SK-N-SH treated with all-trans-retinoic acid at 6 μM for 48 hours (cell line): ENCODE data around the gene CTNND2.

ENCODE experiments used
- ATAC-seq: fragments of 200-7000 bp; cut with Tn5 transposase; 3 replicates; pipeline ENCODE4 v1.9.1; 2020; ENCODE audit warnings: mild to moderate bottlenecking, moderate library complexity
- ARNTL ChIP-seq: fragments of 450-650 bp; formaldehyde crosslinking; IDR thresholded peaks from 2 replicates; pipeline ENCODE4 v1.5.0; 2020; ENCODE audit warnings: low read depth, mild to moderate bottlenecking, moderate library complexity, borderline replicate concordance
- BACH2 ChIP-seq: fragments of 250-450 bp; sonication (Bioruptor Pico); IDR thresholded peaks from 2 replicates; pipeline ENCODE4 v1.9.0; 2021; ENCODE audit warnings: mild to moderate bottlenecking, borderline replicate concordance
- CREB5 ChIP-seq: fragments of 250-450 bp; sonication (Bioruptor Pico); IDR thresholded peaks from 2 replicates; pipeline ENCODE4 v1.5.1; 2020; ENCODE audit warnings: low read depth, mild to moderate bottlenecking, moderate library complexity
- CSDC2 ChIP-seq: fragments of 250-450 bp; sonication (Bioruptor Pico); IDR thresholded peaks from 2 replicates; pipeline ENCODE4 v1.5.0; 2020; ENCODE audit warnings: mild to moderate bottlenecking, moderate library complexity
- CSRNP3 ChIP-seq: fragments of 250-450 bp; sonication (Bioruptor Pico); IDR thresholded peaks from 2 replicates; pipeline ENCODE4 v1.5.1; 2021; ENCODE audit warnings: mild to moderate bottlenecking, moderate library complexity
- ESRRG ChIP-seq: fragments of 250-450 bp; sonication (Bioruptor Pico); IDR thresholded peaks from 2 replicates; pipeline ENCODE4 v1.6.1; 2021; ENCODE audit warnings: mild to moderate bottlenecking
- GLIS3 ChIP-seq: fragments of 250-450 bp; sonication (Bioruptor Pico); IDR thresholded peaks from 2 replicates; pipeline ENCODE4 v1.5.0; 2020; ENCODE audit warnings: mild to moderate bottlenecking, moderate library complexity
- ISL1 ChIP-seq: fragments of 250-450 bp; sonication (Bioruptor Pico); IDR thresholded peaks from 2 replicates; pipeline ENCODE4 v2.1.2; 2022; ENCODE audit warnings: mild to moderate bottlenecking, moderate library complexity
- POU6F1 ChIP-seq: fragments of 250-450 bp; sonication (Bioruptor Pico); IDR thresholded peaks from 2 replicates; pipeline ENCODE4 v1.8.0; 2021; ENCODE audit warnings: low read depth, mild to moderate bottlenecking, moderate library complexity, borderline replicate concordance
- PPARA ChIP-seq: fragments of 250-450 bp; sonication (Bioruptor Pico); IDR thresholded peaks from 2 replicates; pipeline ENCODE4 v1.5.0; 2020; ENCODE audit warnings: mild to moderate bottlenecking, borderline replicate concordance
- SNAI2 ChIP-seq: fragments of 250-450 bp; sonication (Bioruptor Pico); IDR thresholded peaks from 2 replicates; pipeline ENCODE4 v1.5.0; 2020; ENCODE audit warnings: mild to moderate bottlenecking, moderate library complexity
- TCF4 ChIP-seq: fragments of 250-450 bp; sonication (Bioruptor Pico); IDR thresholded peaks from 2 replicates; pipeline ENCODE4 v1.8.0; 2021; ENCODE audit warnings: mild to moderate bottlenecking, moderate library complexity, borderline replicate concordance
- TOX ChIP-seq: fragments of 250-450 bp; sonication (Bioruptor Pico); IDR thresholded peaks from 2 replicates; pipeline ENCODE4 v1.8.0; 2021; ENCODE audit warnings: mild to moderate bottlenecking, moderate library complexity, borderline replicate concordance
- ZC3H10 ChIP-seq: fragments of 250-450 bp; sonication (Bioruptor Pico); IDR thresholded peaks from 2 replicates; pipeline ENCODE4 v1.5.1; 2021; ENCODE audit warnings: mild to moderate bottlenecking, moderate library complexity
- ZFP3 ChIP-seq: fragments of 250-450 bp; sonication (Bioruptor Pico); IDR thresholded peaks from 2 replicates; pipeline ENCODE4 v1.5.0; 2020; ENCODE audit warnings: mild to moderate bottlenecking, moderate library complexity
- ZFP30 ChIP-seq: fragments of 450-650 bp; formaldehyde crosslinking; IDR thresholded peaks from 2 replicates; pipeline ENCODE4 v1.5.0; 2022; ENCODE audit warnings: mild to moderate bottlenecking, moderate library complexity
- ZNF565 ChIP-seq: fragments of 450-650 bp; formaldehyde crosslinking; conservative IDR thresholded peaks from 2 replicates; pipeline ENCODE4 v1.5.0; 2020; ENCODE audit warnings: low read depth, mild to moderate bottlenecking, moderate library complexity
- ZNF70 ChIP-seq: fragments of 450-650 bp; formaldehyde crosslinking; IDR thresholded peaks from 2 replicates; pipeline ENCODE4 v1.5.0; 2020; ENCODE audit warnings: mild to moderate bottlenecking, moderate library complexity
- ZNF8 ChIP-seq: fragments of 450-650 bp; formaldehyde crosslinking; IDR thresholded peaks from 2 replicates; pipeline ENCODE4 v1.5.0; 2020; ENCODE audit warnings: mild to moderate bottlenecking, moderate library complexity
- TF ChIP-seq, protein P1 (sequence below): fragments of 250-450 bp; sonication (Bioruptor Pico); IDR thresholded peaks from 2 replicates; pipeline ENCODE4 v1.8.0; 2020; ENCODE audit warnings: mild to moderate bottlenecking, moderate library complexity, borderline replicate concordance
- TF ChIP-seq, protein P2 (sequence below): fragments of 250-450 bp; sonication (Bioruptor Pico); IDR thresholded peaks from 2 replicates; pipeline ENCODE4 v1.5.0; 2020; ENCODE audit warnings: mild to moderate bottlenecking, moderate library complexity

The CTNND2 gene

DNA sequence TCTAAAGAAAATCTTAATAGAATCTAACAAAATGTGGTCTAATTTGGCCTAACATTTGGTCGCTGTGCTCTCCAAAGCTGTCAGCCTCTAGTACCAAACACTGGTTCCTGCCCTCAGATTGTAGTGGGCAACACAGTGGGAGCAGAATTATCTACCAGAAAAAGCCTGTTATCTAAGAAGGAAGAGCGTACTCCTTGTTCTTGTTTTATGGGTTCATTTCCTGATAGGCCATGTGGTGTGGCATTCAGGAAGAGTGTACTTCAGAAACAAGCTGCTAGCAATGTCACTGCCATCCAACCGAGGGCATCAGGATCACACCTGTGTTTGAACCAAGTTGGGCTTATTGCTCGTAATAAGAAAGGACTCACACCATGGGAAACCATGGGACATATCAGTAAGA is 655.3 kb downstream of the CTNND2 start:
- no peak for ATAC-seq
- TF ChIP-seq CREB5 (no peak), CSDC2 (CRISPR knock-in tag) (no peak), TCF4 (CRISPR knock-in tag) (no peak), ZFP30 (CRISPR knock-in tag) (no peak), ZNF70 (CRISPR knock-in tag) (no peak), GLIS3 (CRISPR knock-in tag) (no peak), SNAI2 (CRISPR knock-in tag) (no peak), ZC3H10 (no peak), ESRRG (CRISPR knock-in tag) (no peak), ARNTL (no peak)
- TF ChIP-seq, all 23 proteins: peak for 0

DNA sequence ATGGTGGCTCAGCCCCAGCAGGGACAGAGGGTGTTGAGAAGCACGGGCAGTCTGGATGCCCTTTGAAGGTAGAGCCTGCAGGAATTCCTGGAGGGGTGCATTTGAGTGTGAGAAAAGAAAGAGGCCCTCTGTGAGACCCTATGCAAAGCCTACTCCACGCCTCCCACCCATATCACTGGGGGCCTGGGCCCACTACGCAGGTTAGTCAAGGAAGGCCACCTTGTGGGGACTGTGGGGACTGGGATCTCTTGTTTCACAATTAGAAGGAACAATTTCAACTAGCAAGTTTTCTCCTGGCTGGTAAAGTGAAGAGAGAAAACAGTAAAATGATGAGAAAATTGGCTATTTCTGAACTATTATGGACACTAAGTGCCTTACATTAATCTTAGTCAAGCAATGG is 657.0 kb downstream of the CTNND2 start:
- no peak for TF ChIP-seq ZNF8 (CRISPR knock-in tag)
- TF ChIP-seq ARNTL: no peak
- TF ChIP-seq ZC3H10: no peak
- TF ChIP-seq, protein P1, sequence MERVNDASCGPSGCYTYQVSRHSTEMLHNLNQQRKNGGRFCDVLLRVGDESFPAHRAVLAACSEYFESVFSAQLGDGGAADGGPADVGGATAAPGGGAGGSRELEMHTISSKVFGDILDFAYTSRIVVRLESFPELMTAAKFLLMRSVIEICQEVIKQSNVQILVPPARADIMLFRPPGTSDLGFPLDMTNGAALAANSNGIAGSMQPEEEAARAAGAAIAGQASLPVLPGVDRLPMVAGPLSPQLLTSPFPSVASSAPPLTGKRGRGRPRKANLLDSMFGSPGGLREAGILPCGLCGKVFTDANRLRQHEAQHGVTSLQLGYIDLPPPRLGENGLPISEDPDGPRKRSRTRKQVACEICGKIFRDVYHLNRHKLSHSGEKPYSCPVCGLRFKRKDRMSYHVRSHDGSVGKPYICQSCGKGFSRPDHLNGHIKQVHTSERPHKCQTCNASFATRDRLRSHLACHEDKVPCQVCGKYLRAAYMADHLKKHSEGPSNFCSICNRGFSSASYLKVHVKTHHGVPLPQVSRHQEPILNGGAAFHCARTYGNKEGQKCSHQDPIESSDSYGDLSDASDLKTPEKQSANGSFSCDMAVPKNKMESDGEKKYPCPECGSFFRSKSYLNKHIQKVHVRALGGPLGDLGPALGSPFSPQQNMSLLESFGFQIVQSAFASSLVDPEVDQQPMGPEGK: no peak
- no peak for TF ChIP-seq POU6F1 (CRISPR knock-in tag)
- TF ChIP-seq ZNF70 (CRISPR knock-in tag): no peak
- TF ChIP-seq CREB5: no peak
- no peak for TF ChIP-seq TOX (CRISPR knock-in tag)
- no peak for TF ChIP-seq ESRRG (CRISPR knock-in tag)
- no peak for TF ChIP-seq CSDC2 (CRISPR knock-in tag)
- no peak for ATAC-seq

GRCh38 chr5:11240293-11241190 is 663.7 kb downstream of the CTNND2 start:
- no peak for TF ChIP-seq ISL1 (CRISPR knock-in tag)
- TF ChIP-seq CSDC2 (CRISPR knock-in tag): no peak
- TF ChIP-seq ZC3H10: no peak
- TF ChIP-seq PPARA (CRISPR knock-in tag): no peak
- TF ChIP-seq ZFP30 (CRISPR knock-in tag): no peak
- TF ChIP-seq ARNTL: no peak
- ATAC-seq: no peak

GRCh38 chr5:11239261-11240015 is 664.8 kb downstream of the CTNND2 start:
- ATAC-seq: no peak
- TF ChIP-seq ZNF70 (CRISPR knock-in tag) (no peak), BACH2 (CRISPR knock-in tag) (no peak), SNAI2 (CRISPR knock-in tag) (no peak), ISL1 (CRISPR knock-in tag) (no peak), TOX (CRISPR knock-in tag) (no peak), CSDC2 (CRISPR knock-in tag) (no peak), ZNF565 (CRISPR knock-in tag) (no peak), TCF4 (CRISPR knock-in tag) (no peak), POU6F1 (CRISPR knock-in tag) (no peak), ZC3H10 (no peak), ZFP3 (CRISPR knock-in tag) (no peak), PPARA (CRISPR knock-in tag) (no peak), CSRNP3 (CRISPR knock-in tag) (no peak)
- TF ChIP-seq, protein P2, sequence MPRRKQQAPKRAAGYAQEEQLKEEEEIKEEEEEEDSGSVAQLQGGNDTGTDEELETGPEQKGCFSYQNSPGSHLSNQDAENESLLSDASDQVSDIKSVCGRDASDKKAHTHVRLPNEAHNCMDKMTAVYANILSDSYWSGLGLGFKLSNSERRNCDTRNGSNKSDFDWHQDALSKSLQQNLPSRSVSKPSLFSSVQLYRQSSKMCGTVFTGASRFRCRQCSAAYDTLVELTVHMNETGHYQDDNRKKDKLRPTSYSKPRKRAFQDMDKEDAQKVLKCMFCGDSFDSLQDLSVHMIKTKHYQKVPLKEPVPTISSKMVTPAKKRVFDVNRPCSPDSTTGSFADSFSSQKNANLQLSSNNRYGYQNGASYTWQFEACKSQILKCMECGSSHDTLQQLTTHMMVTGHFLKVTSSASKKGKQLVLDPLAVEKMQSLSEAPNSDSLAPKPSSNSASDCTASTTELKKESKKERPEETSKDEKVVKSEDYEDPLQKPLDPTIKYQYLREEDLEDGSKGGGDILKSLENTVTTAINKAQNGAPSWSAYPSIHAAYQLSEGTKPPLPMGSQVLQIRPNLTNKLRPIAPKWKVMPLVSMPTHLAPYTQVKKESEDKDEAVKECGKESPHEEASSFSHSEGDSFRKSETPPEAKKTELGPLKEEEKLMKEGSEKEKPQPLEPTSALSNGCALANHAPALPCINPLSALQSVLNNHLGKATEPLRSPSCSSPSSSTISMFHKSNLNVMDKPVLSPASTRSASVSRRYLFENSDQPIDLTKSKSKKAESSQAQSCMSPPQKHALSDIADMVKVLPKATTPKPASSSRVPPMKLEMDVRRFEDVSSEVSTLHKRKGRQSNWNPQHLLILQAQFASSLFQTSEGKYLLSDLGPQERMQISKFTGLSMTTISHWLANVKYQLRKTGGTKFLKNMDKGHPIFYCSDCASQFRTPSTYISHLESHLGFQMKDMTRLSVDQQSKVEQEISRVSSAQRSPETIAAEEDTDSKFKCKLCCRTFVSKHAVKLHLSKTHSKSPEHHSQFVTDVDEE (CRISPR knock-in tag): no peak
